LNCaP clone FGC (cell line): ENCODE measurements around the gene MAPK9.

Experiments
- DNase-seq: peaks from one replicate; pipeline ENCODE4 v3.0.0-alpha.2; 2011; ENCODE audit warnings: low read depth
- H3K4me3 ChIP-seq: 2 replicates; pipeline ENCODE4 v1.5.1; 2011; ENCODE audit warnings: mild to moderate bottlenecking, low read depth, low read length, control low read depth
- CTCF ChIP-seq: IDR thresholded peaks from 2 replicates; pipeline ENCODE4 v1.5.1; 2012; ENCODE audit warnings: mild to moderate bottlenecking; ENCODE audit not compliant: control insufficient read depth, insufficient read depth; ENCODE audit errors: extremely low read depth

Gene MAPK9

DNA sequence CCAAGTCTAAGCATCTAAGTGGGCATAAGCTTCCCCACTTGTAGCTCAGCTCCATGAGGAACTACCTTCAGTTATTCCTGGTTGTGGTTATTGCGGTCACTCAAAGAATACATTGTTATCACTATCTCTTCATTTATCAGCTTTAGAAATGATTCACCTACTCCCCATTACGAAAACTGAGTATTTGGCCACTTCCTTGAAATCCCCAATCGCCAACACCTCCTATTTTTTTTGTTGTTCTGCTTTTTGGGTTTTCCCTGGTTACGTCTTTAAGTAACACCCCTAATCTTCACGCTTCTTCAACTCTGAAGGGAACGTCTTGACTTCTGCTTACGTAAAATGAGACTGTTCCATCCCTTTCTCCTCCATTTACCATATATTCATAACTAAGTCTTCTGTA, 20.7 kb downstream of the MAPK9 start:
- no peak for TF ChIP-seq CTCF
- no peak for DNase-seq
- H3K4me3 ChIP-seq, result no peak overlapping the region

- peak; percentile 61 for DNase-seq
Measured at GRCh38 chr5:180259260-180259611, 32.6 kb downstream of the MAPK9 start.

GRCh38 chr5:180253036-180253824, 38.7 kb downstream of the MAPK9 start:
- no peak for DNase-seq
- TF ChIP-seq CTCF, result no peak

More at GRCh38 chr5:180259260-180259611, 32.6 kb downstream of the MAPK9 start:
- no peak overlapping the region for H3K4me3 ChIP-seq
- TF ChIP-seq CTCF, result no peak

GRCh38 chr5:180251887-180252286, 40.0 kb downstream of the MAPK9 start:
- TF ChIP-seq CTCF, result no peak
- no peak overlapping the region for H3K4me3 ChIP-seq
- no peak for DNase-seq

More at GRCh38 chr5:180253036-180253824, 38.7 kb downstream of the MAPK9 start:
- no peak overlapping the region for H3K4me3 ChIP-seq

- DNase-seq, result no peak
- TF ChIP-seq CTCF, result no peak
- H3K4me3 ChIP-seq, result no peak overlapping the region
Measured at GRCh38 chr5:180251141-180251540, 40.7 kb downstream of the MAPK9 start.

DNA sequence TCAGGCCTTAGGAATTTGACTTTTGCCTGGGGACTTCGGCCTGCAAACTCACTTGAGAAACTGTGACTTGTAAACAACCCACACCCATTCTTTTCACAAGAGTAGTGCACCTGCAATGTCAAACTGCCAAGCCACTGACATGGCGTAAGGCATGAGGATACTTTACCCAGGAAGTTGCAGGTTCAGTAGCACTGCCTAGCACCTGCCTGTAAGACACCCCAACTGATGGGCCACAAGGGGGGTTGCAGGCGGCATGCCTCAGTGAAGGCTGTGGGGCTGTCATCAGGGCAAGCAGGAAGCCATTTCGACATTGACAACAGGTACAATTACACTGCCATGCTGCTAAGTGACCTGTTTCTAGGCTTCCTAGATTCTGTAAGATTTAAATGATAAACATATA, 41.6 kb downstream of the MAPK9 start:
- no peak for DNase-seq
- H3K4me3 ChIP-seq, result no peak overlapping the region
- TF ChIP-seq CTCF, result no peak

- no peak for TF ChIP-seq CTCF
- no peak for DNase-seq
Measured at GRCh38 chr5:180241600-180241999, 50.3 kb downstream of the MAPK9 start.

More at GRCh38 chr5:180241600-180241999, 50.3 kb downstream of the MAPK9 start:
- no peak overlapping the region for H3K4me3 ChIP-seq
